ENCODE results near the gene SGPP2. TPM values are rescaled to one million over a fixed set of nuclear protein-coding genes. Genes with fewer than 3 reads are reported as not detected.

SGPP2 gene
- total and polyA plus RNA-seq, 2 experiments from 2014 or later: 0.08 TPM; not detected in 1

- TF ChIP-seq, protein P1, sequence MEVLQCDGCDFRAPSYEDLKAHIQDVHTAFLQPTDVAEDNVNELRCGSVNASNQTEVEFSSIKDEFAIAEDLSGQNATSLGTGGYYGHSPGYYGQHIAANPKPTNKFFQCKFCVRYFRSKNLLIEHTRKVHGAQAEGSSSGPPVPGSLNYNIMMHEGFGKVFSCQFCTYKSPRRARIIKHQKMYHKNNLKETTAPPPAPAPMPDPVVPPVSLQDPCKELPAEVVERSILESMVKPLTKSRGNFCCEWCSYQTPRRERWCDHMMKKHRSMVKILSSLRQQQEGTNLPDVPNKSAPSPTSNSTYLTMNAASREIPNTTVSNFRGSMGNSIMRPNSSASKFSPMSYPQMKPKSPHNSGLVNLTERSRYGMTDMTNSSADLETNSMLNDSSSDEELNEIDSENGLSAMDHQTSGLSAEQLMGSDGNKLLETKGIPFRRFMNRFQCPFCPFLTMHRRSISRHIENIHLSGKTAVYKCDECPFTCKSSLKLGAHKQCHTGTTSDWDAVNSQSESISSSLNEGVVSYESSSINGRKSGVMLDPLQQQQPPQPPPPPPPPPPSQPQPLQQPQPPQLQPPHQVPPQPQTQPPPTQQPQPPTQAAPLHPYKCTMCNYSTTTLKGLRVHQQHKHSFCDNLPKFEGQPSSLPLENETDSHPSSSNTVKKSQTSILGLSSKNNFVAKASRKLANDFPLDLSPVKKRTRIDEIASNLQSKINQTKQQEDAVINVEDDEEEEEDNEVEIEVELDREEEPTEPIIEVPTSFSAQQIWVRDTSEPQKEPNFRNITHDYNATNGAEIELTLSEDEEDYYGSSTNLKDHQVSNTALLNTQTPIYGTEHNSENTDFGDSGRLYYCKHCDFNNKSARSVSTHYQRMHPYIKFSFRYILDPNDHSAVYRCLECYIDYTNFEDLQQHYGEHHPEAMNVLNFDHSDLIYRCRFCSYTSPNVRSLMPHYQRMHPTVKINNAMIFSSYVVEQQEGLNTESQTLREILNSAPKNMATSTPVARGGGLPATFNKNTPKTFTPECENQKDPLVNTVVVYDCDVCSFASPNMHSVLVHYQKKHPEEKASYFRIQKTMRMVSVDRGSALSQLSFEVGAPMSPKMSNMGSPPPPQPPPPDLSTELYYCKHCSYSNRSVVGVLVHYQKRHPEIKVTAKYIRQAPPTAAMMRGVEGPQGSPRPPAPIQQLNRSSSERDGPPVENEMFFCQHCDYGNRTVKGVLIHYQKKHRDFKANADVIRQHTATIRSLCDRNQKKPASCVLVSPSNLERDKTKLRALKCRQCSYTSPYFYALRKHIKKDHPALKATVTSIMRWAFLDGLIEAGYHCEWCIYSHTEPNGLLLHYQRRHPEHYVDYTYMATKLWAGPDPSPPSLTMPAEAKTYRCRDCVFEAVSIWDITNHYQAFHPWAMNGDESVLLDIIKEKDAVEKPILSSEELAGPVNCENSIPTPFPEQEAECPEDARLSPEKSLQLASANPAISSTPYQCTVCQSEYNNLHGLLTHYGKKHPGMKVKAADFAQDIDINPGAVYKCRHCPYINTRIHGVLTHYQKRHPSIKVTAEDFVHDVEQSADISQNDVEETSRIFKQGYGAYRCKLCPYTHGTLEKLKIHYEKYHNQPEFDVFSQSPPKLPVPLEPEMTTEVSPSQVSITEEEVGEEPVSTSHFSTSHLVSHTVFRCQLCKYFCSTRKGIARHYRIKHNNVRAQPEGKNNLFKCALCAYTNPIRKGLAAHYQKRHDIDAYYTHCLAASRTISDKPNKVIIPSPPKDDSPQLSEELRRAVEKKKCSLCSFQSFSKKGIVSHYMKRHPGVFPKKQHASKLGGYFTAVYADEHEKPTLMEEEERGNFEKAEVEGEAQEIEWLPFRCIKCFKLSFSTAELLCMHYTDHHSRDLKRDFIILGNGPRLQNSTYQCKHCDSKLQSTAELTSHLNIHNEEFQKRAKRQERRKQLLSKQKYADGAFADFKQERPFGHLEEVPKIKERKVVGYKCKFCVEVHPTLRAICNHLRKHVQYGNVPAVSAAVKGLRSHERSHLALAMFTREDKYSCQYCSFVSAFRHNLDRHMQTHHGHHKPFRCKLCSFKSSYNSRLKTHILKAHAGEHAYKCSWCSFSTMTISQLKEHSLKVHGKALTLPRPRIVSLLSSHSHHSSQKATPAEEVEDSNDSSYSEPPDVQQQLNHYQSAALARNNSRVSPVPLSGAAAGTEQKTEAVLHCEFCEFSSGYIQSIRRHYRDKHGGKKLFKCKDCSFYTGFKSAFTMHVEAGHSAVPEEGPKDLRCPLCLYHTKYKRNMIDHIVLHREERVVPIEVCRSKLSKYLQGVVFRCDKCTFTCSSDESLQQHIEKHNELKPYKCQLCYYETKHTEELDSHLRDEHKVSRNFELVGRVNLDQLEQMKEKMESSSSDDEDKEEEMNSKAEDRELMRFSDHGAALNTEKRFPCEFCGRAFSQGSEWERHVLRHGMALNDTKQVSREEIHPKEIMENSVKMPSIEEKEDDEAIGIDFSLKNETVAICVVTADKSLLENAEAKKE (CRISPR knock-in tag; IDR thresholded peaks at IDR 0.05): no peak
- TF ChIP-seq EZH2phosphoT487 (IDR thresholded peaks at IDR 0.05; ENCODE audit: unreplicated experiment) (no peak), ZNF114 (CRISPR knock-in tag; IDR thresholded peaks at IDR 0.05) (no peak), JUNB (IDR thresholded peaks at IDR 0.05; ENCODE audit: unreplicated experiment) (no peak), CREB1 (CRISPR knock-in tag; IDR thresholded peaks at IDR 0.05; ENCODE audit: low read depth) (no peak), STAT1 (IDR thresholded peaks at IDR 0.05; ENCODE audit: unreplicated experiment) (no peak)
- TF ChIP-seq, protein P2, sequence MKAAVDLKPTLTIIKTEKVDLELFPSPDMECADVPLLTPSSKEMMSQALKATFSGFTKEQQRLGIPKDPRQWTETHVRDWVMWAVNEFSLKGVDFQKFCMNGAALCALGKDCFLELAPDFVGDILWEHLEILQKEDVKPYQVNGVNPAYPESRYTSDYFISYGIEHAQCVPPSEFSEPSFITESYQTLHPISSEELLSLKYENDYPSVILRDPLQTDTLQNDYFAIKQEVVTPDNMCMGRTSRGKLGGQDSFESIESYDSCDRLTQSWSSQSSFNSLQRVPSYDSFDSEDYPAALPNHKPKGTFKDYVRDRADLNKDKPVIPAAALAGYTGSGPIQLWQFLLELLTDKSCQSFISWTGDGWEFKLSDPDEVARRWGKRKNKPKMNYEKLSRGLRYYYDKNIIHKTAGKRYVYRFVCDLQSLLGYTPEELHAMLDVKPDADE (IDR thresholded peaks at IDR 0.05): no peak
- TF ChIP-seq, protein P3, sequence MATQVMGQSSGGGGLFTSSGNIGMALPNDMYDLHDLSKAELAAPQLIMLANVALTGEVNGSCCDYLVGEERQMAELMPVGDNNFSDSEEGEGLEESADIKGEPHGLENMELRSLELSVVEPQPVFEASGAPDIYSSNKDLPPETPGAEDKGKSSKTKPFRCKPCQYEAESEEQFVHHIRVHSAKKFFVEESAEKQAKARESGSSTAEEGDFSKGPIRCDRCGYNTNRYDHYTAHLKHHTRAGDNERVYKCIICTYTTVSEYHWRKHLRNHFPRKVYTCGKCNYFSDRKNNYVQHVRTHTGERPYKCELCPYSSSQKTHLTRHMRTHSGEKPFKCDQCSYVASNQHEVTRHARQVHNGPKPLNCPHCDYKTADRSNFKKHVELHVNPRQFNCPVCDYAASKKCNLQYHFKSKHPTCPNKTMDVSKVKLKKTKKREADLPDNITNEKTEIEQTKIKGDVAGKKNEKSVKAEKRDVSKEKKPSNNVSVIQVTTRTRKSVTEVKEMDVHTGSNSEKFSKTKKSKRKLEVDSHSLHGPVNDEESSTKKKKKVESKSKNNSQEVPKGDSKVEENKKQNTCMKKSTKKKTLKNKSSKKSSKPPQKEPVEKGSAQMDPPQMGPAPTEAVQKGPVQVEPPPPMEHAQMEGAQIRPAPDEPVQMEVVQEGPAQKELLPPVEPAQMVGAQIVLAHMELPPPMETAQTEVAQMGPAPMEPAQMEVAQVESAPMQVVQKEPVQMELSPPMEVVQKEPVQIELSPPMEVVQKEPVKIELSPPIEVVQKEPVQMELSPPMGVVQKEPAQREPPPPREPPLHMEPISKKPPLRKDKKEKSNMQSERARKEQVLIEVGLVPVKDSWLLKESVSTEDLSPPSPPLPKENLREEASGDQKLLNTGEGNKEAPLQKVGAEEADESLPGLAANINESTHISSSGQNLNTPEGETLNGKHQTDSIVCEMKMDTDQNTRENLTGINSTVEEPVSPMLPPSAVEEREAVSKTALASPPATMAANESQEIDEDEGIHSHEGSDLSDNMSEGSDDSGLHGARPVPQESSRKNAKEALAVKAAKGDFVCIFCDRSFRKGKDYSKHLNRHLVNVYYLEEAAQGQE (IDR thresholded peaks at IDR 0.05; ENCODE audit: unreplicated experiment): no peak
These were observed 25.1 kb upstream of the SGPP2 start (continued) for GRCh38 chr2:222399038-222399783.
